ENCODE data around the gene PPM1E. TPM values are rescaled to one million over a fixed set of nuclear protein-coding genes. Genes with fewer than 3 reads are reported as not detected.

Gene PPM1E
- total and polyA plus RNA-seq, 2 of the 8 experiments (the other 6 are each of a cell fraction or from before 2014, with no cell fraction given), result 5.0 to 10.4 TPM

DNA sequence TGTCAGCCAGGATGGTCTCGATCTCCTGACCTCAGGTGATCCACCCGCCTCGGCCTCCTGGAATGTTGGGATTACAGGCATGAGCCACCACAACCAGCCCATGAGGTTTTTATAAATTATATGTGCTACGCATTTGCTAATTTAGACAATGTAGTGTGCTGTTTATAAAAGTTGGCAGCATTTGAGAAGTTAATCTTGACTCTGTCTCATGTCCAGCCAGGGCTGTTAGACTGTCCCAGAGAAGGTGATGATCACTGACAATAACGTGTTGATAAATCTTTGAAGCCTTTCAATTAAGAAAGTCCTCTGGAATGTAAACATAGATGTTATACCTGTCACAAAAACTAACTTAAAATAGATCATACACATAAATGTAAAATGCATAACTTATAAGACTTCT lies 82.0 kb downstream of the PPM1E start:
- no peak overlapping the region for H3K14ac ChIP-seq (ENCODE audit: insufficient read length)
- no peaks in the 10 kb centered on the region for H4K20me1 ChIP-seq (replicated peaks in 1 of 2; ENCODE audit: control insufficient read depth in 1 of 2, insufficient read depth in 2 of 2, low read length in 2 of 2)
- H2BK20ac ChIP-seq (ENCODE audit: low read length), result no peak overlapping the region
- H3K56ac ChIP-seq (replicated peaks; ENCODE audit: insufficient read length, low read depth, low read length), result no peak overlapping the region
- no peak overlapping the region for H3K4me2 ChIP-seq (ENCODE audit: insufficient read depth in 1 of 2, low read depth in 2 of 2, low read length in 2 of 2)
- no peak overlapping the region for H2BK5ac ChIP-seq (ENCODE audit: low read depth, low read length)
- no peaks in the 10 kb centered on the region; the same call in 1 of the 2 replicates for H3K23me2 ChIP-seq (ENCODE audit: low read depth, low read length)
- H3K9ac ChIP-seq (replicated peaks in 1 of 4; ENCODE audit: extremely low read depth in 1 of 4, low read depth in 3 of 4, low read length in 3 of 4), result no peak overlapping the region
- no peaks in the 10 kb centered on the region for H3K36me3 ChIP-seq (ENCODE audit: control insufficient read depth in 2 of 4, insufficient read depth in 4 of 4, low read length in 3 of 4)
- H3K4me1 ChIP-seq (replicated peaks in 1 of 4; ENCODE audit: control insufficient read depth in 3 of 4, insufficient read depth in 4 of 4, low read length in 3 of 4), result no peaks in the 10 kb centered on the region
- H3K27ac ChIP-seq (ENCODE audit: low read depth, low read length), result no peak overlapping the region
- FAIRE-seq, result no peak
- no peak overlapping the region for H2AK5ac ChIP-seq (ENCODE audit: low read depth, low read length)
- no peak overlapping the region for H4K8ac ChIP-seq (ENCODE audit: extremely low read depth, insufficient read depth, low read length)
- no peak overlapping the region for H2BK120ac ChIP-seq (replicated peaks; ENCODE audit: low read depth, low read length)
- H3K4ac ChIP-seq (replicated peaks; ENCODE audit: insufficient read length, low read depth, low read length), result no peak overlapping the region
- no peak overlapping the region for H3K4me3 ChIP-seq (ENCODE audit: extremely low read depth in 1 of 4, insufficient read depth in 2 of 4, low read depth in 3 of 4, low read length in 4 of 4)
- H3K79me2 ChIP-seq (ENCODE audit: control insufficient read depth in 1 of 2, insufficient read depth in 2 of 2, low read length in 2 of 2), result no peaks in the 10 kb centered on the region
- no peak overlapping the region for H4K91ac ChIP-seq (replicated peaks; ENCODE audit: insufficient read length, low read length)
- ChIA-PET CTCF (ENCODE audit: partially characterized antibody) (no interaction called here), POLR2A (ENCODE audit: partially characterized antibody) (no interaction called here)
- H4K5ac ChIP-seq (ENCODE audit: insufficient read length, low read depth, low read length), result no peak overlapping the region
- H3K27me3 ChIP-seq (replicated peaks in 1 of 4; ENCODE audit: control insufficient read depth in 3 of 4, extremely low read depth in 1 of 4, insufficient read depth in 3 of 4, low read length in 3 of 4), result no peaks in the 10 kb centered on the region
- no peak overlapping the region for H3K23ac ChIP-seq (ENCODE audit: insufficient read length)
- WGBS, 2 experiments (ENCODE audit: extremely low coverage in 1 of 2, insufficient coverage in 1 of 2, insufficient read length in 1 of 2, insufficient replicate concordance in 2 of 2, low coverage in 1 of 2, low lambda C conversion rate in 2 of 2, missing lambda C conversion rate in 1 of 2), result 93% methylated on average over 5 of the region's 5 CpGs; no CpG with 5 or more reads in 1 of the 2 experiments
- no peaks in the 10 kb centered on the region for H3K9me3 ChIP-seq (ENCODE audit: insufficient read depth in 2 of 2, low read depth in 1 of 2, low read length in 1 of 2)
- no peak for DNase-seq (ENCODE audit: low read depth in 1 of 2, low spot score in 2 of 2)
- no peaks in the 10 kb centered on the region for H3K79me1 ChIP-seq (ENCODE audit: low read depth, low read length)
- no peak overlapping the region for H3K18ac ChIP-seq (ENCODE audit: extremely low read depth, low read length)
- H2BK12ac ChIP-seq (ENCODE audit: low read depth, low read length), result no peak overlapping the region
- H2BK15ac ChIP-seq (ENCODE audit: low read length), result no peak overlapping the region
- no peak overlapping the region for H2AFZ ChIP-seq (ENCODE audit: low read length)
- TF ChIP-seq POLR2A (IDR thresholded peaks at IDR 0.05; ENCODE audit: control extremely low read depth in 1 of 2, low read depth in 2 of 2, low read length in 2 of 2) (no peak), EZH2 (IDR thresholded peaks at IDR 0.05; ENCODE audit: low read depth, low read length, severe bottlenecking) (no peak), SIN3A (conservative IDR thresholded peaks at IDR 0.05 in 1 of 2, IDR thresholded peaks at IDR 0.05 in 1 of 2; ENCODE audit: low read depth in 1 of 2, low read length in 2 of 2) (no peak), EP300 (IDR thresholded peaks at IDR 0.05; ENCODE audit: borderline replicate concordance in 1 of 2, low read depth in 2 of 2, low read length in 2 of 2) (no peak), RAD21 (IDR thresholded peaks at IDR 0.05 in 1 of 2, conservative IDR thresholded peaks at IDR 0.05 in 1 of 2; ENCODE audit: low read depth in 2 of 2, low read length in 2 of 2) (no peak), SIX5 (IDR thresholded peaks at IDR 0.05; ENCODE audit: low read depth, low read length) (no peak), RNF2 (IDR thresholded peaks at IDR 0.05; ENCODE audit: borderline replicate concordance, low read depth, low read length, missing control alignments, poor library complexity, severe bottlenecking) (no peak), TAF7 (optimal IDR thresholded peaks at IDR 0.05; ENCODE audit: borderline replicate concordance, low read depth, low read length) (no peak), SIRT6 (IDR thresholded peaks at IDR 0.05; ENCODE audit: low read length) (no peak)
- TF ChIP-seq, protein P1, sequence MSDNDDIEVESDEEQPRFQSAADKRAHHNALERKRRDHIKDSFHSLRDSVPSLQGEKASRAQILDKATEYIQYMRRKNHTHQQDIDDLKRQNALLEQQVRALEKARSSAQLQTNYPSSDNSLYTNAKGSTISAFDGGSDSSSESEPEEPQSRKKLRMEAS (IDR thresholded peaks at IDR 0.05), result no peak

All from H1 (cell line).